Fibroblast of lung (primary cell): ENCODE results near the gene MPND.

ENCODE experiments used
- CTCF ChIP-seq, 2 donors: IDR thresholded peaks in 1 of 2; conservative IDR thresholded peaks in 1 of 2; 1 replicate in 1 of 2; 2 replicates in 1 of 2; pipeline ENCODE4 v1.5.1; 2011 to 2012; ENCODE audit warnings: low read length in 2 of 2, control low read depth in 1 of 2, inconsistent platforms in 1 of 2, low read depth in 1 of 2, mild to moderate bottlenecking in 1 of 2
- EZH2 ChIP-seq: IDR thresholded peaks from 2 replicates; pipeline ENCODE4 v1.5.1; 2012; ENCODE audit warnings: low read length, control low read depth, mild to moderate bottlenecking; ENCODE audit errors: missing control alignments

GRCh38 chr19:4366666-4367335, 23.4 kb downstream of the MPND start:
- TF ChIP-seq CTCF (conservative IDR thresholded peaks at IDR 0.05 in 1 of 2, IDR thresholded peaks at IDR 0.05 in 1 of 2; ENCODE audit: low read depth in 1 of 2, low read length in 2 of 2) (no peak), EZH2 (no peak)
